Testis (tissue), 3 donors: ENCODE data around the gene ST7. TPM values are rescaled to one million over a fixed set of nuclear protein-coding genes. Genes with fewer than 3 reads are reported as not detected.

Source experiments
- DNase-seq: peaks from one replicate; pipeline ENCODE4 v3.0.0-alpha.2; 2019
- H3K27ac ChIP-seq, 2 donors: fragments of 200-600 bp; sonication (generic); one replicate each; pipeline ENCODE4 v1.5.1; 2019
- H3K27me3 ChIP-seq: fragments of 200-600 bp; sonication (generic); one replicate; pipeline ENCODE4 v1.5.1; 2019
- H3K36me3 ChIP-seq: fragments of 200-600 bp; sonication (generic); one replicate; pipeline ENCODE4 v1.5.1; 2017; ENCODE audit warnings: low read depth; ENCODE audit errors: missing control alignments
- H3K4me1 ChIP-seq: fragments of 200-600 bp; sonication (generic); one replicate; pipeline ENCODE4 v1.5.1; 2019
- H3K4me3 ChIP-seq, 2 donors: fragments of 200-600 bp; sonication (generic); one replicate each; pipeline ENCODE4 v1.5.1; 2017 to 2019
- H3K9me3 ChIP-seq: fragments of 200-600 bp; sonication (generic); one replicate; pipeline ENCODE4 v1.5.1; 2017
- POLR2A ChIP-seq: fragments of 450-650 bp; IDR thresholded peaks from one replicate; pipeline ENCODE4 v1.6.1; 2017; ENCODE audit warnings: antibody characterized with exemption, mild to moderate bottlenecking, moderate library complexity
- WGBS, 2 donors: methylation state at CpG; one replicate each; pipeline ENCODE4 v1.1.5; 2018; 5-methylcytosine and 5-hydroxymethylcytosine counted together
- intact Hi-C: fragments of 100-400 bp; cut with DNase I; formaldehyde crosslinking; loops from one replicate; pipeline ENCODE4 v1.15.1; 2023; ENCODE audit warnings: low total_unique reads
- polyA plus RNA-seq: library from polyadenylated mRNA; stranded (reverse); fragments of 350-450 nt; fragmentation: Illumina TruSeq; extraction: RNeasy Lipid Tissue Mini Kit (QIAGEN cat#74804); gene quantifications from one replicate; pipeline ENCODE4 v1.2.3, GENCODE V29; 2014; ENCODE audit warnings: low read depth, low replicate concordance; ENCODE audit not compliant: insufficient read depth
- total RNA-seq, 2 donors: library from RNA; depleted of rRNA; stranded (reverse); fragments of >200 nt; gene quantifications; one replicate each; pipeline ENCODE4 v1.2.3, GENCODE V29; 2016
- TF ChIP-seq, protein P1 (sequence below), 3 experiments: fragments of 450-650 bp in 2 of 3; fragments of 200-600 bp in 1 of 3; sonication (generic) in 1 of 3; IDR thresholded peaks; one replicate each; pipeline ENCODE4 v1.5.1; 2016 to 2019; ENCODE audit warnings: antibody characterized with exemption in 3 of 3, mild to moderate bottlenecking in 2 of 3, moderate library complexity in 1 of 3

ST7 gene
- total and polyA plus RNA-seq, 3 donors from 2014 or later = 15.9 to 25.3 (median 23.2) TPM

GRCh38 chr7:117019287-117019686 is 66.0 kb downstream of the ST7 start:
- intact Hi-C loops = no loop called here
- Histone ChIP-seq H3K27me3 (no peaks in the 10 kb centered on the region), H3K4me1 (peaks cover 11% of the 10 kb centered on the region), H3K27ac (no peak overlapping the region), H3K4me3 (no peak overlapping the region), H3K9me3 (no peaks in the 10 kb centered on the region), H3K36me3 (no peaks in the 10 kb centered on the region)
- DNase-seq = no peak
- WGBS, 2 donors = 77 to 91% methylated on average over 2 of the region's 2 CpGs
- TF ChIP-seq, protein P1, sequence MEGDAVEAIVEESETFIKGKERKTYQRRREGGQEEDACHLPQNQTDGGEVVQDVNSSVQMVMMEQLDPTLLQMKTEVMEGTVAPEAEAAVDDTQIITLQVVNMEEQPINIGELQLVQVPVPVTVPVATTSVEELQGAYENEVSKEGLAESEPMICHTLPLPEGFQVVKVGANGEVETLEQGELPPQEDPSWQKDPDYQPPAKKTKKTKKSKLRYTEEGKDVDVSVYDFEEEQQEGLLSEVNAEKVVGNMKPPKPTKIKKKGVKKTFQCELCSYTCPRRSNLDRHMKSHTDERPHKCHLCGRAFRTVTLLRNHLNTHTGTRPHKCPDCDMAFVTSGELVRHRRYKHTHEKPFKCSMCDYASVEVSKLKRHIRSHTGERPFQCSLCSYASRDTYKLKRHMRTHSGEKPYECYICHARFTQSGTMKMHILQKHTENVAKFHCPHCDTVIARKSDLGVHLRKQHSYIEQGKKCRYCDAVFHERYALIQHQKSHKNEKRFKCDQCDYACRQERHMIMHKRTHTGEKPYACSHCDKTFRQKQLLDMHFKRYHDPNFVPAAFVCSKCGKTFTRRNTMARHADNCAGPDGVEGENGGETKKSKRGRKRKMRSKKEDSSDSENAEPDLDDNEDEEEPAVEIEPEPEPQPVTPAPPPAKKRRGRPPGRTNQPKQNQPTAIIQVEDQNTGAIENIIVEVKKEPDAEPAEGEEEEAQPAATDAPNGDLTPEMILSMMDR (IDR thresholded peaks at IDR 0.05) = no peak
- TF ChIP-seq POLR2A = no peak

GRCh38 chr7:117019786-117020590 is 66.7 kb downstream of the ST7 start:
- intact Hi-C loops = no loop called here

GRCh38 chr7:117020591-117020973 is 67.3 kb downstream of the ST7 start:
- intact Hi-C loops = no loop called here
- Histone ChIP-seq H3K27ac (peak overlapping the region in 1 of 2 donors; percentile 19), H3K27me3 (no peaks in the 10 kb centered on the region), H3K9me3 (no peaks in the 10 kb centered on the region), H3K4me1 (peaks cover 11% of the 10 kb centered on the region), H3K4me3 (peak overlapping the region in 1 of 2 donors; percentile 3), H3K36me3 (no peaks in the 10 kb centered on the region)
- 26 to 32% methylated on average over 1 of the region's 1 CpG for WGBS, 2 donors
- DNase-seq = no peak
- TF ChIP-seq, protein P1 (IDR thresholded peaks at IDR 0.05) = no peak
- TF ChIP-seq POLR2A = no peak

More at GRCh38 chr7:117019786-117020590, 66.7 kb downstream of the ST7 start:
- Histone ChIP-seq H3K36me3 (no peaks in the 10 kb centered on the region), H3K27ac (peak overlapping the region in 1 of 2 donors; percentile 19), H3K9me3 (no peaks in the 10 kb centered on the region), H3K4me3 (peak overlapping the region in 1 of 2 donors; percentile 3), H3K4me1 (peaks cover 11% of the 10 kb centered on the region), H3K27me3 (no peaks in the 10 kb centered on the region)
- TF ChIP-seq, protein P1 (IDR thresholded peaks at IDR 0.05) = no peak
- no peak for TF ChIP-seq POLR2A
- DNase-seq = peak; percentile 89
- 21 to 23% methylated on average over 18 of the region's 18 CpGs for WGBS, 2 donors

DNA sequence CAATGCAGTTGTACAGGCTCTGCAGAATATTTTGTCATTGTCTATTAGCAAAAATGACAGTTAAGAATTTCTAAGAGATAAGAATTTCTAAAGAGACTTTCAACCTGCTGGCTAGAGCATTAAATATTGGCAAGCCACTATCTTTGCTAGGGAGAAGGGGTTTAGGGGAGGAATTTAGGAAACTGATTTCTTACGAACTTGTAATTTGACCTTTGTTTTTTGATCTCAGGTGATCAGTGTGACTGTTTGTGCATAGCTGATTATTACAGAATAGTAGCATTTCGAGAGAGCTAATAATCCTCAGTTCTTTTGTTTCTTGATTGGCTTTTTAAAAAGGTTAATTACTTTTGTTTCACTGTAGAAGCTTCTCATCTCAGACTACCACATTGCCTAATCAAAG is 68.1 kb downstream of the ST7 start:
- no peak overlapping the region for H3K4me3 ChIP-seq
- WGBS, 2 donors = 55 to 72% methylated on average over 2 of the region's 2 CpGs
- intact Hi-C loops = no loop called here

More for the DNA sequence above, 68.1 kb downstream of the ST7 start:
- no peak for TF ChIP-seq POLR2A
- TF ChIP-seq, protein P1 (IDR thresholded peaks at IDR 0.05) = no peak
- Histone ChIP-seq H3K27me3 (no peaks in the 10 kb centered on the region), H3K27ac (no peak overlapping the region), H3K36me3 (no peaks in the 10 kb centered on the region), H3K4me1 (peaks cover 11% of the 10 kb centered on the region), H3K9me3 (no peaks in the 10 kb centered on the region)
- DNase-seq = no peak
